ENCODE data around the gene CDC42SE1.

The CDC42SE1 gene

DNA sequence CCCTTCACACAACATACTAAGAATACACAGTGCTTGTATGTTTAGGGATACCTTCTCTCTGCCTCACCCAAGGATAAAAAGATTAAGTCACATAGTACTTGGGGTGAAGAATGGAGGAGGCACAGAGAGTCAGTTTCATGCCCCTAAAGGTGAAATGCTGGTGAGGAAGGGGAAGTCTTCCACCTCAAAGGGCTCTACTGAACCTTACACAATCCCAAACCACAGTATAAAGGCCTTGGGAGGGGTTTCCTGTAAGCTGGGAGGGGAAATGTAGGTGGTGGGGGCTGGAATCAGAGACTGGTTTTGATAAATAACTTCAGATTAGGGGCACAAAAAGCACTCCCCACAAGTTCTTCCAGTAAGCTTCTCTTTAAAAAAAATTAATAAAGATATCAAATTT is 56.2 kb downstream of the CDC42SE1 start:
- TF ChIP-seq, protein P1, sequence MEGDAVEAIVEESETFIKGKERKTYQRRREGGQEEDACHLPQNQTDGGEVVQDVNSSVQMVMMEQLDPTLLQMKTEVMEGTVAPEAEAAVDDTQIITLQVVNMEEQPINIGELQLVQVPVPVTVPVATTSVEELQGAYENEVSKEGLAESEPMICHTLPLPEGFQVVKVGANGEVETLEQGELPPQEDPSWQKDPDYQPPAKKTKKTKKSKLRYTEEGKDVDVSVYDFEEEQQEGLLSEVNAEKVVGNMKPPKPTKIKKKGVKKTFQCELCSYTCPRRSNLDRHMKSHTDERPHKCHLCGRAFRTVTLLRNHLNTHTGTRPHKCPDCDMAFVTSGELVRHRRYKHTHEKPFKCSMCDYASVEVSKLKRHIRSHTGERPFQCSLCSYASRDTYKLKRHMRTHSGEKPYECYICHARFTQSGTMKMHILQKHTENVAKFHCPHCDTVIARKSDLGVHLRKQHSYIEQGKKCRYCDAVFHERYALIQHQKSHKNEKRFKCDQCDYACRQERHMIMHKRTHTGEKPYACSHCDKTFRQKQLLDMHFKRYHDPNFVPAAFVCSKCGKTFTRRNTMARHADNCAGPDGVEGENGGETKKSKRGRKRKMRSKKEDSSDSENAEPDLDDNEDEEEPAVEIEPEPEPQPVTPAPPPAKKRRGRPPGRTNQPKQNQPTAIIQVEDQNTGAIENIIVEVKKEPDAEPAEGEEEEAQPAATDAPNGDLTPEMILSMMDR (conservative IDR thresholded peaks at IDR 0.05; ENCODE audit: low read length) = no peak
- no peak for DNase-seq (ENCODE audit: low read depth)
- no peak overlapping the region for H3K4me3 ChIP-seq (ENCODE audit: low read length)

DNA sequence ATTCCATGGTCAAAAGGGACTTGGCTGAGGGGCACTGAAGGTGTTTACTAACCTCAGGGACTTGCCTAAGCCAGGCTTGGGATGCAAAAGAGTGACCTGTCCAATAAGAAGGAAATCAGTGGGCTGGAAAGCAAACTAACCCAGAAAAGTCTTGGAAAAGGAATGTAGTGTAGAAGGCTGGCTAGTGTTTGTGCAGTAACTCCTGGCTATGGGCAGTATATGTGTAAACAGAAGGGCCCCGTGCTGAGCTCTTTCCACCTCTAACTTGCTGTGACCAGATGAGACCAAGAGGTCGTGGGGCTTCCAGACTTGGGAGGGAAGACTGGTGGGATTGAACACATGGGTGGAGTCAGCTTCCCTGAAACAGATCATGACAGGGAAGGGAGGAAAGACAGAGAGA is 56.8 kb downstream of the CDC42SE1 start:
- no peak overlapping the region for H3K4me3 ChIP-seq (ENCODE audit: low read length)
- TF ChIP-seq, protein P1 (conservative IDR thresholded peaks at IDR 0.05; ENCODE audit: low read length) = no peak
- DNase-seq (ENCODE audit: low read depth) = no peak

DNA sequence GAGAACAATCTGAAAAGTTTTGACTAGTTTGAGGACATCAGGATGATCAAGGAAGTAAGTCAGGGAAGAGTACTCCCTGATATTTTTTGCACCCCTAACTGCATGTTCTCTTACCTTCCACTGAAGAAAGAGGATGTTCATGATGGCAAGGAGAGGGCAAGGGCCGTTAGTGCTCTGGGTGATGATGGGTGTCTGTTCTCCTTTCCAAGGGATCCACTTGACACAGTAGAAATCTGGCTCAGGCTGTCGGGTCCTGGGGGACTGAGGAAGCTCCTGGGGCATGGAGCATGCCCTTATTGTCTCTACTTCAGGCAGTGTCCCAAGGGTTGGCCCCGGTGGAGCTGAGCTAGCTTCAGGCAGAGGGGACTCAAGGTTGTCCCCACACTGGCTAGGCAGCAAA is 57.4 kb downstream of the CDC42SE1 start:
- DNase-seq (ENCODE audit: low read depth) = no peak
- TF ChIP-seq, protein P1 (conservative IDR thresholded peaks at IDR 0.05; ENCODE audit: low read length) = no peak

DNA sequence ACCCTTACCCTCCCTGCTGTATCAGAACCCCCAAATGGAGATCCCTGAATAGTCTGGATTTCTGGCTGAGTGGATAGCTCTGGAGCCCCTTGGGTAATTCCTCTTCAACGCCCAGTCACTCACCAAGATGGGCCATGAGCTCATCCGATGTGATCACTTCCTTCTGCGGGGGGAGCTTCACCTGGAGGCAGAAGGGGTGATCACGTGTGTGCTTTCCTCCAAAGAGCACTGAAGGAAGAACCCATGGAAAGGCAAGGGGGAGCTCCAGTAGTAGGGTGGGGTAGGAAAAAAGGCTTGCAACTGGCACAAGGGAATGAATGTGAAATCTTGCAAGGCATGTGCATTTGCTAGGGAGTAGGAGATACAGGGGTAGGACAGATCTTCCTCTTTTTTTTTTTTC is 57.8 kb downstream of the CDC42SE1 start:
- no peak overlapping the region for H3K4me3 ChIP-seq (ENCODE audit: low read length)
- TF ChIP-seq, protein P1 (conservative IDR thresholded peaks at IDR 0.05; ENCODE audit: low read length) = no peak
- DNase-seq (ENCODE audit: low read depth) = no peak

More for the DNA sequence above, 57.4 kb downstream of the CDC42SE1 start:
- no peak overlapping the region for H3K4me3 ChIP-seq (ENCODE audit: low read length)

All from AG10803 (cell line).